Left lung (tissue), 10 donors: ENCODE data around the gene NAALADL2. TPM values are rescaled to one million over a fixed set of nuclear protein-coding genes. Genes with fewer than 3 reads are reported as not detected.

Experiments used
- ATAC-seq: fragments of 200-7000 bp; cut with Tn5 transposase; one replicate; pipeline ENCODE4 v1.9.1; 2020; ENCODE audit warnings: moderate library complexity
- DNase-seq, 4 donors: peaks; one replicate each; pipeline ENCODE4 v3.0.0-alpha.2; 2013 to 2020
- H3K27ac ChIP-seq, 2 donors: fragments of 200-600 bp; sonication (generic) in 1 of 2; one replicate each; pipeline versions ENCODE4 v1.5.0 to v1.8.0; 2020 to 2021
- H3K27me3 ChIP-seq, 2 donors: fragments of 200-600 bp; sonication (generic) in 1 of 2; one replicate each; pipeline versions ENCODE4 v1.5.0 to v1.8.0; 2020 to 2021
- H3K36me3 ChIP-seq, 2 donors: fragments of 200-600 bp; sonication (generic) in 1 of 2; one replicate each; pipeline versions ENCODE4 v1.5.0 to v1.8.0; 2020 to 2021
- H3K4me1 ChIP-seq, 2 donors: fragments of 200-600 bp; one replicate each; pipeline ENCODE4 v1.8.0; 2021
- H3K4me3 ChIP-seq, 2 donors: fragments of 200-600 bp; sonication (generic) in 1 of 2; one replicate each; pipeline versions ENCODE4 v1.5.0 to v1.8.0; 2020 to 2021; ENCODE audit warnings: mild to moderate bottlenecking in 1 of 2
- H3K9me3 ChIP-seq, 2 donors: fragments of 200-600 bp; sonication (generic) in 1 of 2; one replicate each; pipeline versions ENCODE4 v1.5.0 to v1.8.0; 2020 to 2021
- CTCF ChIP-seq, 2 donors: fragments of 200-600 bp; sonication (generic) in 1 of 2; IDR thresholded peaks; one replicate each; pipeline versions ENCODE4 v1.5.0 to v1.8.0; 2021; ENCODE audit warnings: antibody characterized with exemption in 2 of 2
- intact Hi-C, 2 donors: fragments of 100-400 bp; cut with DNase I; formaldehyde crosslinking; loops; one replicate each; pipeline versions ENCODE4 v1.11.2 to v1.14.2; 2022
- polyA plus RNA-seq, 6 donors: library from polyadenylated mRNA; unstranded; fragments of 120-200 nt; gene quantifications; one replicate each; pipeline ENCODE4 v1.2.1, GENCODE V29; 2013; ENCODE audit not compliant: insufficient read length in 6 of 6
- total RNA-seq, 2 donors: library from RNA; stranded (reverse); fragmentation: NEBNext Ultra II Directional; extraction: Animal tissue kit (Norgen Biotek cat#: 25700); gene quantifications; one replicate each; pipeline ENCODE4 v1.2.1, GENCODE V29; 2021
- donor health status: DM: no; HTN: yes; CAD: no.
- donor health status: DM: no; HTN: no; CAD: no.

NAALADL2 gene
- total and polyA plus RNA-seq, 8 donors: 9.8 to 23.3 (median 17.8) TPM

- DNase-seq (no peak), ATAC-seq (no peak)
- H3K9me3 ChIP-seq: peaks cover 0 to under 1% of the 10 kb centered on the region in 2 donors
- no peaks in the 10 kb centered on the region for H3K4me1 ChIP-seq
- H3K36me3 ChIP-seq: no peaks in the 10 kb centered on the region
- H3K27ac ChIP-seq: no peak overlapping the region
- intact Hi-C loops: no loop called here
- no peak overlapping the region for H3K4me3 ChIP-seq
- H3K27me3 ChIP-seq: no peaks in the 10 kb centered on the region
- no peak for TF ChIP-seq CTCF (IDR thresholded peaks at IDR 0.05)
Measured at GRCh38 chr3:175007306-175007705, 148.2 kb downstream of the NAALADL2 start.

GRCh38 chr3:175009295-175009694 is 150.2 kb downstream of the NAALADL2 start:
- Histone ChIP-seq H3K9me3 (peaks cover 0 to 2% of the 10 kb centered on the region in 2 donors), H3K36me3 (no peaks in the 10 kb centered on the region), H3K4me3 (no peak overlapping the region), H3K4me1 (no peaks in the 10 kb centered on the region), H3K27me3 (no peaks in the 10 kb centered on the region), H3K27ac (no peak overlapping the region)
- TF ChIP-seq CTCF (IDR thresholded peaks at IDR 0.05): no peak
- intact Hi-C loops: no loop called here
- no peak for DNase-seq
- ATAC-seq: no peak

GRCh38 chr3:175015056-175015635 is 156.0 kb downstream of the NAALADL2 start:
- no peaks in the 10 kb centered on the region for H3K4me1 ChIP-seq
- DNase-seq (peak in 2 of 4 donors; percentile 11 to 14), ATAC-seq (no peak)
- no peak overlapping the region for H3K4me3 ChIP-seq
- intact Hi-C loops: no loop called here
- TF ChIP-seq CTCF (IDR thresholded peaks at IDR 0.05): no peak
- no peaks in the 10 kb centered on the region for H3K36me3 ChIP-seq
- no peak overlapping the region for H3K27ac ChIP-seq
- H3K27me3 ChIP-seq: no peaks in the 10 kb centered on the region
- H3K9me3 ChIP-seq: peaks cover 0 to 2% of the 10 kb centered on the region in 2 donors

- Histone ChIP-seq H3K27me3 (no peaks in the 10 kb centered on the region), H3K27ac (no peak overlapping the region), H3K4me3 (no peak overlapping the region), H3K4me1 (no peaks in the 10 kb centered on the region), H3K9me3 (no peaks in the 10 kb centered on the region), H3K36me3 (no peaks in the 10 kb centered on the region)
- no peak for DNase-seq
- no peak for ATAC-seq
- TF ChIP-seq CTCF (IDR thresholded peaks at IDR 0.05): no peak
- intact Hi-C loops: no loop called here
Measured at GRCh38 chr3:175018946-175019727, 160.0 kb downstream of the NAALADL2 start.

GRCh38 chr3:175020101-175020500 is 161.0 kb downstream of the NAALADL2 start:
- ATAC-seq (no peak), DNase-seq (no peak)
- Histone ChIP-seq H3K4me1 (no peaks in the 10 kb centered on the region), H3K27me3 (no peaks in the 10 kb centered on the region), H3K9me3 (no peaks in the 10 kb centered on the region), H3K27ac (no peak overlapping the region), H3K36me3 (no peaks in the 10 kb centered on the region), H3K4me3 (no peak overlapping the region)
- TF ChIP-seq CTCF (IDR thresholded peaks at IDR 0.05): no peak
- intact Hi-C loops: no loop called here
